ENCODE data around the gene ACER3.
"Not testable (repeated sequence)": the region's sequence is repeated elsewhere in the genome, so short reads cannot be mapped to it uniquely, and the experiment has no call there.

Gene ACER3

DNA sequence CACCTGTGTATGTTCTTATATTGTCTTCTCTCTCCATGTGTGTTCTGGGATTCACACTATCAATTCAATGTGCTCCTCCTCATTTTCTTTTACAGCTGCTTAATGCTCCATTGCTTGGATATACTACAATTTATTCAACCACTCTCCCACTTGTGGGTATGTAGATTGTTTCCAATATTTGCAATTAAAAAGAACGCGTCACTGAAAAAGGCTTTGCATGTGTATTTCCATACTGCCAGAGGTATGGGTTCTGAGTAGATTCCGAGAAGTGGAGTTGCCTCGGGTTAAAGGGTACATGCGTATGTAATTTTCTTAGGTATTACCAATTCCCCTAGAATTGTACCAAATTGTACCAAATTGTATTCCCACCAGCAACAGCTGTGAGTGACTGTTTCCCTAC is 199.1 kb downstream of the ACER3 start:
- DNase-seq (ENCODE audit: low read depth): no peak

DNA sequence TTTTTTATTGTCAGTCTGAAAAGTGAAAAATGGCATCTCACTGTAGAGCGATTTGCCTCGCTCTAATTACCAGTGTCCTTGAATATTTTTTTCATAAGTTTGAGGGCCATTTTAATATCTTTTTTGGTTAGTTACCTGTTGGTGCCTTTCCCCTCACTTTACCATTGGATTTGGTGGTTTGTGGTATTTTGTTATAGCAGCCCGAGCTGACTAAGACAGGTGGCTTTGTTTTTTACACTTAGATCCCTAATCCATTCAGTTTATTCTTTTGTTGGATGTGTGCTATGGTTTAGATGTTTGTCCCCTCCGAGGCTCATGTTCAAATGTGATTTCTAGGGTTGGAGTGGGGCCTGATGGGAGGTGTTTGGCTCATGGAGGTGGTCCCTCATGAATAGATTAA is 199.5 kb downstream of the ACER3 start:
- DNase-seq (ENCODE audit: low read depth): no peak

DNA sequence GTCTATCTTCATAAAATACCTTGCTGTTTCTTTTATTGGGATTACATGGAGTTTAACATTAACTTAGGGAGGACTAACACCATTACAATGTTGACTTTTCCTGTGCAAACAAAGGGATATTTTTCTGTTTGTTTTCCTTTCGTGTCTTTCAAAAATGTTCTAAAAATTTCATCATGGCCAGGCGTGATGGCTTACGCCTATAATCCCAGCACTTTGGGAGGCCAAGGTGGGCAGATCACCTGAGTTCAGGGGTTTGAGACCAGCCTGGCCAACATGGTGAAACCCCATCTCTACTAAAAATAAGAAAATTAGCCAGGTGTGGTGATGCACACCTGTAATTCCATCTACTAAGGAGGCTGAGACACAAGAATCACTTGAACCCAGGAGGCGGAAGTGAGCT is 200.5 kb downstream of the ACER3 start:
- not testable (repeated sequence) for DNase-seq (ENCODE audit: low read depth)

DNA sequence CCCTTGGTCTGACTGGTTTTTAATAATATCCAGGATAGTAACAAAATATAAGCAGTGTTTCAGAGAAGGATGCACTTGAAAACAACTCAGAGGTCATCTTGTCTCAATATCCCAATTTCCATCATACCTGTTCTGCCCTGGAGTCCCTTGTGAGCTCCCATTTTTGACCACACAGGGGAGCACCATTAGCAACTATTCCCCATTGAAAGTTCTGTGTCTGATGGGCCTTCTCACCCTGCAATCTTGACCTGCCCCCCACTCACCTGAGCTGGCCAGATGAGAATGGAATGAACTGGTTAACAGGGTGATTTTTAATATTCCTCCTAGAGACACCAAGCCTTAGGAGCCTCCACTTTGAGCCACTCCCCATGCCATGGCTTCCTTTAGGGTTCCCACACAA is 202.2 kb downstream of the ACER3 start:
- no peak for DNase-seq (ENCODE audit: low read depth)

DNA sequence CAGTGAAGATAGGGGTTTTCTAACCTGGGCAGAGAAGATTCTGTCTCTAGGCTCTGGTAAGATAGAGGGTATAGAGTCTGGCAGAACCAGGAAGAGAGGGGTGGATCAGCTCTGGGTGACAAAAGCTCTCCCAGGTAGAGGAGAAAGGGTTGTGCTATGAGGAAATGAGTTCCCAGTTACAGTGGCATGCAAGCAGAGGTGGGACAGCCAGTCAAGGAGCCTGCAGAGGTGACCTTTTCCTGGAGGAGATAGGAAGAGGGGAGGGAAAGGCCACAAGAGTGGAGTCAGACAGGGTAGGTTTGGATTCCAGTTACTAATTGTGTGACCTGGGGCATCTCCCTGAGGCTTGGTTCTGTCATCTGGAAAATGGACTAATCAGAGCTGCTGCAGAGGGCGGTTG is 202.7 kb downstream of the ACER3 start:
- no peak for DNase-seq (ENCODE audit: low read depth)

DNA sequence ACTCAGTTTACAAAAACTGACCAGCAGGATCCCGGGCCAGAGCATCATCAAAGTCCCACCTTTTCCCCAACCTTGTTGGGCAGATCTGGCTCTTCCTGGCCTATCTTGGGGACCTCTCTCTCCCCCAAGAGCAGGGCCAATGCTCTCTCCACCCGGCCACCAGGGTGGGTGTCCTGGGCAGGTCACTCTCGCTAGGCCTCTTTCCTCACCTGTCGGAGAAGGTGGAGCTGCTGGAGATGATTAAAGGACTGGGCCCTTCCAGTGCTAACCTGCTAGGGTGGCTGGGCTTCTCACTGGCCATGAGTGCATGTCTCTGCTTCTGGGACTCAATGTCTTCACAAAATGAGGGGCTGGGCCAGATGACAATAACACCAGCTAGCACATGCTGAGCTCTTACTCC is 203.1 kb downstream of the ACER3 start:
- no peak for DNase-seq (ENCODE audit: low read depth)

DNA sequence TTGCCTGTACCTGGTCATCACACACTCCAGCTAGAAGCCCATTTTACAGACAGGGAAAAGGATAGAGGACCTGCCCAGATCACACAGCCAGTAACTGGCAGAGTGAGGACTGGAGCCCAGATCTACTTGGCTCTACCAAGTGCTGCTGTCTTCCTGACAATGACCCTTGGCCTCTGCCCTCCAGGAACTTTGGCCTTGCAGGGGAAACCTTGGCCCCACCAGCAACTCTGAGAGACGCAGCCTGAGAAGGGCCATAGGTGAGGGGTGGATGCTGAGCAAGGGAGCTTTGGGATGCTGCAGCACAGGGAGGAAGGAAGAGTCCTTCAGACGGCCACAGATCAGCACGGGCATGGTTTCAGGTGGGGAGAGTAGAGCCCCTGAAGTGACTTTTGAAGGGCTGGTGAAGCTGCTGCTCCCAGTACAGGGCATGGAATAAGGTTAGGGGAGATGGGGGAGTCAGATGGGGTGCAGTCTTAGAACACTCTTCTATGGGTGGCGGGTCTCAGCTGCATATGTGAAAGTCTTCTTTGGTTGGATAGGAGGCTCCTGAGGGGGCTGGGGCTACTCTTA is 204.0 kb downstream of the ACER3 start:
- no peak for DNase-seq (ENCODE audit: low read depth)

DNA sequence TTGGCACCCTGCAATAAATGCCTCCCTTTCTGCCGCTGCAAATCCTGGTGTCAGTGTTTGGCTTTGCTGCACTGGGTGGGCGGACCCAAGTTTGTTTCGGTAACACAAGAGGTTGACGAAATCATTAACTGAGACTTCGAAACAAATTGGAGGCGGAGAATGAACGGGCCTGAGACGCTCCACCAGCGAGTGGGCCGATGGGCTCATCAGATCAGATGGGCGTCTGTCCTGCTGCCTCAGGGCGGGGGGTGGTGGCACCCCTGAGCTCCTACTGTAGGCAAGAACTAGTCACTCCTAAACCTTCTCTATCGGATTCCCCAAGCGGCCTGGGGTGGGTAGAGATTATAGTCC is 205.1 kb downstream of the ACER3 start:
- no peak for DNase-seq (ENCODE audit: low read depth)

DNA sequence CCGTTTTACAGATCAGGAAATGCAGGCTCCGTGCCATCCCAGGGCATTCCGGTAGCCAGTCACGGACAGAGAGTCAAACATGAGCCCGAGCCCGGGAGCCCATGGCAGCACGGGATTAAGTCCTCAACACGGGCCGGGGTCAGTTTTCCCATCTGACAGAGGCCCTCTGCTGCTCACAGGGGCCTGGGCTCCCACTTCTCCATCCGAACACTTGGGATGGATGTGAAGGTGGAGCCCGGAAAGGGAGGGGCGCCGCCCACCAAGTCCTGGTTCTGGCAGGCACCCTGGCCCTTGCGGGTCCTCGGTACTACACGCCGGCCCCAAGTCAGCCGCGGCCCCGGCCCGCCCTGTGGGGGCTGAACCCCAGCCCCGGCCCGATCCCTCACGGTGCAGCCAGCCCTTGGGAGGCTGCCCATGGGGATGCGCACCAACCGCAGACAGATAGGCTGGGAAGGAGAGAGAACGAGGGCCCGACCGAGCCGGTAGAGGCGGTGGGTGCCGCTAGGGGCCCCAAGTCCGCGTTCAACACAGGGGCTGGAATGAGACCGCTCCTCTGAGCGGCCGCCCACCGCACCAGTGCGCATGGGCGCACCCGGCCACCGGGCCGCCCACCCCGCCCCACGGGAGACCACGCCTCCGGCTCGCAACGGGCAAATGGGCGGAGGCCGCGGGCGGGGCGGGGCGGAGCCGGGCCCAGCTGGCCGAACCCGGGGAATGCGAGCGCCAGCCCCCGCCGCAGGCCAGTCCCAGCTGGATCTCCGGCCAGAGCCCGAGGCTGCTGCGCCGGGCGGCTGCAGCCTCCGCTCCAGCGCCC is 205.7 kb downstream of the ACER3 start, which contains the start of gene CAPN5:
Gene CAPN5, plus strand, starts transcription at position 743 of the 814 bp plus-strand sequence. CDS start 17,916 bp downstream, outside the sequence.
- DNase-seq (ENCODE audit: low read depth): peak; percentile 86

DNA sequence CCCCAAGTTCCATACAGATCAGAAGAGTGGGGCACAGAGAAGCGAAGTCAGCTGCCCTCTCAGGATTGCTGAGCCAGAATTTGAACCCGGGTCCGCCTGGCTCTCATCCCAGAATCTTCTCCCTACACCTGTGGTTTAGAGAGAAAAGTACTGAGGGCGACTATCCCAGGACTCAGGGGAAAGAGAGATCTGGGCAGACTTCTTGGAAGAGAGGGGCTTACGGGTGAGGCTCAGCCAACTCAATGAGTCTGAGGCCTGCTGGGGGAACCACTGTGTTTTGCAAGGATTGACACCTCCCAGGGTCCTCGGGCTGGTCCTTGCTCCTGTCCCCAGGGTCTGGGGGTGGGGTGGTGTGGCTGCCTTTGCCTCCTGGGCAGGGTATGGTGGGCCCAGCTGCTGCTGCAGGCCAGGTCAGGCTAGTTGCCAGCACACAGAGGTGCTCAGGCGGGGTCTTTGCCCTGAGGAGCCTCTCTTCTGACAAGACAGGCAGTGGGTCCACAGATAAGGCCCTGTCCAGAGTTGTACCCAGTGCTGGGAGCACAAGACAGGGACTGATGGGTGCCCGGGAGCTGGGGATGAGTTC is 207.2 kb downstream of the ACER3 start:
- no peak for DNase-seq (ENCODE audit: low read depth)

DNA sequence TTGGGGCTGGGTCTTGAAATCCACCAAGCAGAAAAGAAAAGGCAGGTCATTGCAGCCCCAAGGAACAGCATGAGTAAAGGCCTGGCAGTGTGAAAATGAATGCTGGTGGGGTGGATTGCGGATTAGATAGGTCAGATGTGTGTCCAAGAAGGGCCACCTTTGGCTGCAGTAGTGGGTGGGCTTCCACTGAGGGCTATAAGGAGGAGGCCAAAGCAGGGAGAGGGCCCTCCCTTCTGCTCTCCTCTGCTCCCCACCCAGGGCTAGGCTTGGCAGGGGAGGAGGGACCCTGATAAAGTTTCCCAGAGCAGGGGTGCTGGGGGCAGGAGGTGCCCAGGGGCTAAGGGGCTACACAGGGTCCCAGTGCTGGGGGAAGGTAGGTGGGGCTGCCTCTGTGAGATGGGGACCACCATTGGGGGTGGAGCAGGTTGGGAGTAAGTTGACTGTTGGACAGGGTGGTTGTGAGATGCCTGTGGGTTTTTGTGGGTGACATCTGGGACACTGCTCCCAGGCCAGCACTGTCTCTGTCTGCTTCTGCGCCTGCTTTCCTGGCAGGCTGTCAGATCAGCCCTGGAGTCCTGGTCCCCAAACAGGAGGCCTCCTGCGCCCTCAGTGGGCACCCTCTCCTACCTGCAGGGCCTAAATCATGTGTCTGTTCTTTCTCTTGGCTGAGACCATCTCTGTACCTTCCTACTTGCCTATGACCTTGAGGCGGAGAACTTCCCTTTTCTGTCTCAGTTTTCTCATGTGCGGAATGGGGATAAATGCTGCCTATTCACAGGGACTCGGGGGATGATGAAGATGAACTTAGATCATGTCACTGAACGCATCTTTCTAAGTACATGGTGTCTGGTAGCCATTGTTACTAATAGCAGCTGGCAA is 208.0 kb downstream of the ACER3 start:
- no peak for DNase-seq (ENCODE audit: low read depth)

DNA sequence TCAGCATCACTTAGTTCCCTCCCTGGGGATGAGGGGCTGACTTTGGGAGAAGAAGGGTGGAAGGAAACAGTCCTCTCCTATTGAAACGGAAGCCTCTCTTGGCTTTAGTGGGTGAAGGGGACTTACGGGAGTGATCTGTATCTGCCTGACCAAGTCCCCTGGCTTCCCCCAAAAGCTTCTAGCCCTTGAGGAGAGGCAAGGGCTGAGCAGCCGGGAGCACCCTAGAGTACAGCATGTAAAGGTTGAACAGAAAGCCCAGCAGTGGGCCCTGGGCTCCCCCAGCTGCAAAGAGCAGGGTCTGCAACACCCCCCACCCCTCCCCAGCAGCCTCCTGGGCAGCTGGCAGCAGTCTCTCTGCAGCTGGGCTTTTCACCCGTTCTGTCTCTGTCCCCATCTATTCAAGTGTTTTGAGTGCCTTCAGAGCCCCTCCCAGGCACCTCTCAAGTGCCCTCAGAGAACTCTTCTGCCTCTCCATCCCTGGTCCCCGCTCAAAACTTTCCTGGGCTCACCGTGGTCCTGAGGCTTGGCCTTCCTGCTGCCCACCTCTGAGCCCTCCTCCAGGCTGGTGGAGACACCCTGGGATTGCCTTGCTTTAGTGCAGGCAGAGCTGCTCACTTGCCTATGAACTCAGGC is 208.7 kb downstream of the ACER3 start:
- DNase-seq (ENCODE audit: low read depth): no peak

DNA sequence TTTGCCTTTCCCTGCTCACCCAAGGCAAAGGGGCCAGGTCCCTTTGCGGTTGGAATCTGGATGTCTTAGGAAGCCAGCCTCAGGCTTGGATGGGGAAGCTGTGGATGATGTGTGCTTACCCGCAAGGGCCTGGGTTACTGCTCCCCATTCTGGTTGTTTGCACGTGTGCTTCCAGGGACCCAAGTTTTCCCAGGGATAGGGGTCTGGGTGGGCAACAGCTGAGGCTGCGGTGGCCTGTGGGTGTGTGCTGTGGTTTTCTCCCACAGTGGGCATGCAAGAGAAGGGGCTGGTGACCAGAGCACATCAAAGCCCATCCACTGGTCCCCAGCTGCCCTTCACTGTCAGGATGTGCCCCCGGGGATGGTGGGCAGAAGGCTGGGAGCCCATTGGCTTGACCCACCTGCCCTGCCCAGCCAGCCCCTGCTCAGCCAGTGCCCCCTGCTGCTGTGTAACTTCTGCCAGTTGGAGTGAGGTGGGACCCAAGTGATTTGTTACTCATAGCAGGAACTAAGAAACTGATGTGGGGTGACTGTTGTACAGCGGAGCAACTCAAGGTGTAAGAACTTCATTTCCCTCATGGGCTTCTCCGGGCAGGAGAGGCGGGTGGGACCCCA is 209.4 kb downstream of the ACER3 start:
- no peak for DNase-seq (ENCODE audit: low read depth)

DNA sequence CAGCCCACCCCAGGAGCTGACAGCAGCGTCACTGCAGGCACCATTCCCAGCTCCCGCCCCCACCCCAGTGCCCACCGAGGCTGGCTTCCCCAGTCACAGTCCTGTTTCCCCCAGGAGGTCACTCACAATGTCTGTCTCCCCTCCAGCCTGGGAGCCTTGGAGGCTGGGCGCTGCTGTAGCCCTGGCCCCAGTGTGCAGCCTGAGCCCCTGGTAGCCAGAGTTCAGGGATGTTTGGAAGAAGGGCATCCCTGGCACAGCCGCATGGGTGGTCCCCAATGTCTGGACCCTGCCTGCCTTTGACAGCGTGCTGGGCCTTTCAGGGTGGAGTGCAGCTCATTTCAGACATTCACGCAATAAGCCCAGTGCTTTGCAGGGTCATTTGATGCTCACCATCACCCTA is 210.4 kb downstream of the ACER3 start:
- no peak for DNase-seq (ENCODE audit: low read depth)

DNA sequence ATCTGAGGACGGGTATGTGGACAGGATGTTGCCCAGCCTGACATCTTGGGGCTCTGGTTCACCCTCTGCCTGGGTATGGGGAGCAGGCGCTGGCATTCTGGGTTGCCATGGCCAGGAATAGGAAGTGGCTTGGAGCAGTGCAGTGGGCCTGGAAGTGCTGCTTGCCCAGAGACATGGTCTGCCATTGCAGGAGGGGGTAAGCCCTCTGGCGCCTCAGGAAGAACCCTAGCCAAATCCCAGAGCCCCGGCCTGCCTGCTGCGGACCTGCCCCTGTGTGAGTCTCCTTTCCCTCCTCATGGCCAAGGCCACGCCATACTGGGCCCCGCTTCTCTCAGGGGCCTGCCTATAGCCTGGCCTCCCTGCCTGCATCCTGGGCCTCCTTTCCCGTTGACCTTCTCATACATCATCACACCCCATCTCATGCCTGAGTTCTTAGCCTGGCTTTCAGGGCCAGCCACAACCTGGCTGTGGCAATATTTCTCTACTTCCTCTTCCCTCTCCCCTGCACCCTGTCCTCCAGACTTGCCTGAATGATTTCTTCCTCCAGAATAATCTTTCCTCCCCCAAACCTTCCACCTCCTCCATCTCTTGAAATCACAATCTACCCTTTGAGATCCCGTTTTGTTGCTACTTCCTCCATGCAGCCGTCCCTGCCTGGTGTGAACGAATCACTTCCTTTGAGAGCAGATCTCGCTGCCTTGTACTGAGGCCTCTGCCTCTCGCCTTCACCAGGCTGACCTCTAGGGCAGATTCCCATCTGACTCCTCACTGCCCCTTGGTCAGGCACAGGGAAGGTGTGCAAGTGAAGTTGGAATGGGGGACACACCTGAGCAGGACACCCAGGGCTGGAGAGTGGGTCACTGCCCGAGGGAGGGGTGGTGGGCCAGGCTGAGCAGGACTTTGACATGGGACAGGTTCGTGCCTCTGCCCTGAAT is 211.2 kb downstream of the ACER3 start:
- no peak for DNase-seq (ENCODE audit: low read depth)

DNA sequence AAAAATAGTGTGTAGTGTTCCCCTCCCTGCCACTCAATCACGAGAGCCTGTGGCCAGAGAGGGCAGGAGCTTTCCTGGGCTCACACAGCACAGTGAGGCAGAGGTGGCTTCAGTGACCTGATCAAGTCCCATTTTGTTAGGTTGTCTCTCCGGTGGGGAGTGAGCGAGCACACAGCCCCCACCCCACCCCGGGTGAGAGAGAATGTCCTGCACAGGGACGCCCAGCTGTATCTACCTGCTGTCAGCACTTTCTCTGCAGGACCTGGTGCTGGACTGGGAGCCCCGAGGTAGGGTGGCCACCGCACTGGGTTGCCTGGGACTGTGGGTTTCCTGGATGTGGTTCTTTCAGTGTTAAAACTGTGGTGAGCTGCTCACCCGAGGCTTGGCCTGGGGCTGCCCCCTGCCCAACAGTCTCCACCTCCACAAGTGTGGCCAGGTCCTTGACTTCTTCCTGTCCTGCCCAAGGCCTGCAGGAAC is 212.2 kb downstream of the ACER3 start:
- DNase-seq (ENCODE audit: low read depth): no peak

DNA sequence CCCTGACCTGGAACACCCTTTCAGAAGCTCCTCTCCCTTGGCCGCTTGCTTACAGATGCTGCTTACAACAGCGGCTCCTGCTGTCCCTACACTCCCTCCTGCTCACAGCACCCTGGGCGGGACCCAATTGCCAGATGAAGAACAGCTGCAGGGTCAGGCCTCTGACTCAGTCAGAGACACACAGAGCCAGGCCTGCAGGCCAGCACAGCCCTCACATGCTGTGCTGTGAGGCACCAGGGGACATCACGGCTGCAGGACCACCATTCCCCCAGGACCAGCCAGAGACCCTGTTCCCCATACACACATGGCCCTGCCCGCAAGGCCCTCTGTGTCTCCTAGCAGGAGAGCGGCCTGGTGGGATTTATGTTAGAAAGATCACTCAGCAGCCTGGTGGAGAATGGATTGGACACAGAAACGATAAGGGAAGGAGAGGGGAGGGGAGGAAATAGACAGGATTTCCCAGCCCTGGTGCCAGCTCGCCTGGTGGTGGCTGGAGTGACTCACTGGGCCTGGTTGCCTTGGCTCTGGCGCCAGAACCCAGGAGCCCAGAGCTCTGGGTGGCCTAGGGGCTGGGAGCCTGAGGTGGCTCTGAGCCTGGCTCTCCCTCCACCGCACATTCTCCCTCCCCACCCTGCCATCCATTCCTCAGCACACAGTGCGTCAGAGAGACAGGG is 212.7 kb downstream of the ACER3 start:
- DNase-seq (ENCODE audit: low read depth): no peak

DNA sequence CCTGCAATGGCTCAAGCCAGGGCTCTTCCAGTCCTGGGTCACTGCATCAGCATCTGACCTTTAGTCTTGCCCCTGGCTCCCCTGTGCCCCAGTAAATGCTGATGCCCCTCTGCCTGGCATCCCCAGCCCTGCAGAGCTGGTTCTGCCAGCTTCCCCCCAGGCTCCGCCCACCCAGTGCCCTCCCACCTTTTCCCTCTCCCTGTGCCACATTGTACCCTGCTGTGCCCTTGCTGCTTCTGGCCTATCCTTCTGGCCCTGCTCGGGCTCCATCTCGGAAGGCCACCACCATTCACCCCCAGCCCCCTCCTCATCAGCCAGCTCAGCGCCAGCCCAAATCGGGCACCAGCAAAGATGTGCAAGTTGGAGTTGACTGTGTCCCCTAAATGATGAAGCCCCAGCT is 213.5 kb downstream of the ACER3 start:
- no peak for DNase-seq (ENCODE audit: low read depth)

DNA sequence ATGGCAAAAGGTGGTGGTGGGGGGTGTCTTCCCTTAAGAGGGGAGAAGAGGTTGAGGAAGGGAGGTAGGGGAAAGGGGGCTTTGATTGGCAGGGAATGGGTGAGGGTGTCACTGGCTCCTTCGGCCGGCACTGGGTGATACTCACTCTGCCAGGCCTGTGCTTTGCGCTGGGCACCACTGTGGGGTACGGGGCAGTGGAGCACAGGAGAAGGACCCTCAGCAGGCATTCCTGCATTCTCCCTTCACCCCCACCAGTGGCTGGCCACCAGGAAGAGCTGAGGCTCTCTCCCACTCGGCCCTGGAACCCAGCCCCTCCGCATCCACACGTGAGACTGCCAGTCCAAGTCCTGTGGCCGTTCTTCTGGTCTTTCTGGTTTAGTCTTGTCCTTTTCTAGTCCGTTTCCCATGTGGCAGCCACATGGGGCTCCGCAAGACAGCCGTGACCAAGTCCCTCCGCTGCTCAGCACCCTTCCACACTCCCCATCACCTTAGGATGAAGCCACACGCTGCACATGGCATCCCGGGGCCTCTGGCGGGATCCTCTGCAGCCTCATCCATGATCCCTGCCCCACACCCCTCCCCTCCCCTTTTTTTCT is 214.0 kb downstream of the ACER3 start:
- DNase-seq (ENCODE audit: low read depth): no peak

All from activated T-cell treated with anti-CD3 and anti-CD28 coated beads for 1 hour (primary cell).